K562 (cell line): Measurements from ENCODE around the gene DHRS13. TPM values are rescaled to one million over a fixed set of nuclear protein-coding genes. Genes with fewer than 3 reads are reported as not detected.
A peak's percentile ranks its signal among the peaks of the same experiment; 100 is the strongest.

Experiments used
- ATF3 ChIP-seq, 2 experiments: fragments of 450-650 bp in 1 of 2; sonication (generic) in 1 of 2; formaldehyde crosslinking in 1 of 2; IDR thresholded peaks in 1 of 2; conservative IDR thresholded peaks in 1 of 2; 2 replicates each; pipeline versions ENCODE4 v1.6.1 to v1.8.1; 2016 to 2023; ENCODE audit warnings: mild to moderate bottlenecking in 2 of 2, moderate library complexity in 2 of 2, inconsistent platforms in 1 of 2, missing genetic modification reagents in 1 of 2
- BHLHE40 ChIP-seq: IDR thresholded peaks from 2 replicates; pipeline ENCODE4 v1.6.1; 2011; ENCODE audit warnings: low read length, improper control_type of control experiment
- CBX8 ChIP-seq: fragments of 200-600 bp; sonication (generic); IDR thresholded peaks from 2 replicates; pipeline ENCODE4 v1.6.1; 2012; ENCODE audit warnings: borderline replicate concordance, mixed run types, low read depth, mild to moderate bottlenecking, moderate library complexity, mixed read lengths, low read length, control low read depth, inconsistent platforms; ENCODE audit not compliant: poor library complexity, severe bottlenecking; ENCODE audit errors: extremely low read depth
- ELK3 ChIP-seq: fragments of 450-650 bp; formaldehyde crosslinking; IDR thresholded peaks from 2 replicates; pipeline ENCODE4 v1.4.0; 2020; ENCODE audit warnings: mild to moderate bottlenecking
- ETV6 ChIP-seq, 3 experiments: fragments of 150-350 bp in 1 of 3; sonication (generic) in 1 of 3; formaldehyde crosslinking in 1 of 3; IDR thresholded peaks; 2 replicates each; pipeline versions ENCODE4 v1.6.1 to v1.8.0; 2014 to 2022; ENCODE audit warnings: borderline replicate concordance in 2 of 3, low read depth in 2 of 3, antibody characterized with exemption in 1 of 3, low read length in 1 of 3, mild to moderate bottlenecking in 1 of 3, missing genetic modification reagents in 1 of 3
- FOXA3 ChIP-seq, 2 experiments: fragments of 450-650 bp in 1 of 2; sonication (generic) in 1 of 2; formaldehyde crosslinking; IDR thresholded peaks in 1 of 2; conservative IDR thresholded peaks in 1 of 2; 2 replicates each; pipeline versions ENCODE4 v1.4.0 to v1.8.0; 2020 to 2022; ENCODE audit warnings: mild to moderate bottlenecking in 2 of 2, missing genetic modification reagents in 1 of 2
- GATAD2A ChIP-seq: fragments of 450-650 bp; IDR thresholded peaks from 2 replicates; pipeline ENCODE4 v1.6.1; 2017
- KAT8 ChIP-seq: fragments of 450-650 bp; IDR thresholded peaks from 2 replicates; pipeline ENCODE4 v1.6.1; 2016; ENCODE audit warnings: low read depth, mild to moderate bottlenecking
- LEF1 ChIP-seq: fragments of 450-650 bp; IDR thresholded peaks from 2 replicates; pipeline ENCODE4 v1.6.1; 2016; ENCODE audit warnings: mild to moderate bottlenecking
- MCM5 ChIP-seq: fragments of 450-650 bp; IDR thresholded peaks from 2 replicates; pipeline ENCODE4 v1.6.1; 2016; ENCODE audit warnings: low read depth
- NEUROD1 ChIP-seq: fragments of 150-350 bp; IDR thresholded peaks from 2 replicates; pipeline ENCODE4 v1.6.1; 2014; ENCODE audit warnings: borderline replicate concordance, low read length, low read depth; ENCODE audit not compliant: partially characterized antibody
- NFE2L1 ChIP-seq: fragments of 450-650 bp; IDR thresholded peaks from 2 replicates; pipeline ENCODE4 v1.6.1; 2016; ENCODE audit warnings: missing genetic modification characterization, low read depth, mild to moderate bottlenecking, missing compliant biosample characterization, moderate library complexity, borderline replicate concordance
- PTBP1 ChIP-seq: fragments of 200-400 bp; formaldehyde crosslinking; IDR thresholded peaks from 2 replicates; pipeline ENCODE4 v1.6.1; 2017; ENCODE audit warnings: low read depth, low read length
- RBM17 ChIP-seq: fragments of 200-400 bp; formaldehyde crosslinking; IDR thresholded peaks from 2 replicates; pipeline ENCODE4 v1.6.1; 2017; ENCODE audit warnings: low read depth, mild to moderate bottlenecking, low read length, borderline replicate concordance
- SIN3A ChIP-seq, 2 experiments: fragments of 150-350 bp in 1 of 2; IDR thresholded peaks; 2 replicates each; pipeline ENCODE4 v1.6.1; 2011 to 2016; ENCODE audit warnings: borderline replicate concordance in 2 of 2, low read depth in 2 of 2, low read length in 2 of 2, mild to moderate bottlenecking in 2 of 2, moderate library complexity in 2 of 2; ENCODE audit not compliant: control insufficient read depth in 1 of 2
- SIN3B ChIP-seq: fragments of 450-650 bp; IDR thresholded peaks from 2 replicates; pipeline ENCODE4 v1.6.1; 2017; ENCODE audit warnings: low read depth, mild to moderate bottlenecking, moderate library complexity
- TEAD2 ChIP-seq: fragments of 450-650 bp; IDR thresholded peaks from 2 replicates; pipeline ENCODE4 v1.6.1; 2016; ENCODE audit warnings: missing genetic modification characterization, control low read depth, missing compliant biosample characterization
- YY1 ChIP-seq, 3 experiments: IDR thresholded peaks; 2 replicates each; pipeline ENCODE4 v1.6.1; 2011; ENCODE audit warnings: low read length in 2 of 3, mild to moderate bottlenecking in 2 of 3, moderate library complexity in 2 of 3, borderline replicate concordance in 1 of 3, control low read depth in 1 of 3, low read depth in 1 of 3; ENCODE audit not compliant: insufficient read depth in 3 of 3, insufficient replicate concordance in 2 of 3, control insufficient read depth in 1 of 3, insufficient read length in 1 of 3; ENCODE audit errors: extremely low read depth in 1 of 3
- ZNF785 ChIP-seq: fragments of 250-450 bp; sonication (Bioruptor Pico); IDR thresholded peaks from 2 replicates; pipeline ENCODE4 v1.4.0; 2020; ENCODE audit warnings: mild to moderate bottlenecking
- polyA plus RNA-seq, 8 experiments: library from polyadenylated mRNA; depleted of rRNA in 4 of 8; stranded (reverse) in 5 of 8; unstranded in 3 of 8; fragments of >200 nt; fragmentation: Nextera tagmentation in 2 of 8; fragmentation: Illumina TruSeq in 1 of 8; extraction: Ambion mirVana in 2 of 8; extraction: Trizol in 1 of 8; gene quantifications; 2 replicates each; pipeline versions ENCODE4 v1.2.1 to v1.2.3, GENCODE V29; 2011 to 2014; ENCODE audit warnings: inconsistent platforms in 1 of 8, missing spikeins in 1 of 8
- total RNA-seq, 7 experiments: library from RNA; depleted of rRNA in 6 of 7; stranded (reverse); fragments of >200 nt in 6 of 7; fragmentation: Illumina TruSeq in 2 of 7; extraction: Trizol in 2 of 7; gene quantifications; 2 replicates each; pipeline versions ENCODE4 v1.2.1 to v1.2.3, GENCODE V29; 2011 to 2021; ENCODE audit warnings: low replicate concordance in 1 of 7
- TF ChIP-seq, protein P1 (sequence below): sonication (generic); formaldehyde crosslinking; IDR thresholded peaks from 2 replicates; pipeline ENCODE4 v1.9.0; 2022; ENCODE audit warnings: mild to moderate bottlenecking, missing genetic modification reagents
- TF ChIP-seq, protein P2 (sequence below): IDR thresholded peaks from 2 replicates; pipeline ENCODE4 v1.6.1; 2011; ENCODE audit warnings: borderline replicate concordance, low read depth, mild to moderate bottlenecking, moderate library complexity, low read length; ENCODE audit not compliant: insufficient read depth, poor library complexity, severe bottlenecking

Gene DHRS13
- total and polyA plus RNA-seq, 9 of the 15 experiments (the other 6 are each of a cell fraction or from before 2014, with no cell fraction given), result 0.32 to 52.3 (median 34.3) TPM; not detected in 1

GRCh38 chr17:28925912-28926365 lies 23.1 kb upstream of the DHRS13 start (continued):
- TF ChIP-seq, protein P1, sequence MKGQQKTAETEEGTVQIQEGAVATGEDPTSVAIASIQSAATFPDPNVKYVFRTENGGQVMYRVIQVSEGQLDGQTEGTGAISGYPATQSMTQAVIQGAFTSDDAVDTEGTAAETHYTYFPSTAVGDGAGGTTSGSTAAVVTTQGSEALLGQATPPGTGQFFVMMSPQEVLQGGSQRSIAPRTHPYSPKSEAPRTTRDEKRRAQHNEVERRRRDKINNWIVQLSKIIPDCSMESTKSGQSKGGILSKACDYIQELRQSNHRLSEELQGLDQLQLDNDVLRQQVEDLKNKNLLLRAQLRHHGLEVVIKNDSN (CRISPR knock-in tag), result no peak
- no peak for TF ChIP-seq BHLHE40
- TF ChIP-seq ZNF785, result no peak
- no peak for TF ChIP-seq RBM17
- no peak for TF ChIP-seq GATAD2A
- peak; percentile 77; the same call in 1 of the 2 replicates for TF ChIP-seq LEF1
- TF ChIP-seq TEAD2 (tag), result no peak
- peak; percentile 79 to 94; a peak in 3 of 4 replicates for TF ChIP-seq FOXA3 (CRISPR knock-in tag; conservative IDR thresholded peaks at IDR 0.05 in 1 of 2, IDR thresholded peaks at IDR 0.05 in 1 of 2)
- no peak for TF ChIP-seq NFE2L1
- TF ChIP-seq YY1 (IDR thresholded peaks at IDR 0.05; ENCODE audit: borderline replicate concordance in 1 of 3, control insufficient read depth in 1 of 3, extremely low read depth in 1 of 3, insufficient read depth in 3 of 3, insufficient read length in 1 of 3, insufficient replicate concordance in 2 of 3, low read depth in 1 of 3, low read length in 2 of 3), result no peak
- TF ChIP-seq MCM5, result no peak
- TF ChIP-seq NEUROD1, result no peak
- TF ChIP-seq, protein P2, sequence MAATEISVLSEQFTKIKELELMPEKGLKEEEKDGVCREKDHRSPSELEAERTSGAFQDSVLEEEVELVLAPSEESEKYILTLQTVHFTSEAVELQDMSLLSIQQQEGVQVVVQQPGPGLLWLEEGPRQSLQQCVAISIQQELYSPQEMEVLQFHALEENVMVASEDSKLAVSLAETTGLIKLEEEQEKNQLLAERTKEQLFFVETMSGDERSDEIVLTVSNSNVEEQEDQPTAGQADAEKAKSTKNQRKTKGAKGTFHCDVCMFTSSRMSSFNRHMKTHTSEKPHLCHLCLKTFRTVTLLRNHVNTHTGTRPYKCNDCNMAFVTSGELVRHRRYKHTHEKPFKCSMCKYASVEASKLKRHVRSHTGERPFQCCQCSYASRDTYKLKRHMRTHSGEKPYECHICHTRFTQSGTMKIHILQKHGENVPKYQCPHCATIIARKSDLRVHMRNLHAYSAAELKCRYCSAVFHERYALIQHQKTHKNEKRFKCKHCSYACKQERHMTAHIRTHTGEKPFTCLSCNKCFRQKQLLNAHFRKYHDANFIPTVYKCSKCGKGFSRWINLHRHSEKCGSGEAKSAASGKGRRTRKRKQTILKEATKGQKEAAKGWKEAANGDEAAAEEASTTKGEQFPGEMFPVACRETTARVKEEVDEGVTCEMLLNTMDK, result no peak
- TF ChIP-seq CBX8, result no peak
- TF ChIP-seq SIN3A (IDR thresholded peaks at IDR 0.05; ENCODE audit: borderline replicate concordance in 2 of 2, control insufficient read depth in 1 of 2, low read depth in 2 of 2, low read length in 2 of 2), result no peak
- TF ChIP-seq ELK3 (CRISPR knock-in tag), result no peak
- peak; percentile 86 for TF ChIP-seq ATF3 (IDR thresholded peaks at IDR 0.05)
- TF ChIP-seq ATF3 (CRISPR knock-in tag; conservative IDR thresholded peaks at IDR 0.05), result no peak
- TF ChIP-seq SIN3B, result no peak
- TF ChIP-seq ETV6 (IDR thresholded peaks at IDR 0.05; ENCODE audit: borderline replicate concordance in 1 of 2, low read depth in 2 of 2, low read length in 1 of 2), result no peak
- no peak for TF ChIP-seq ETV6 (CRISPR knock-in tag; IDR thresholded peaks at IDR 0.05; ENCODE audit: borderline replicate concordance)
- TF ChIP-seq KAT8, result no peak
- no peak for TF ChIP-seq PTBP1
